ENCODE measurements around the gene SH2D2A.

The SH2D2A gene

DNA sequence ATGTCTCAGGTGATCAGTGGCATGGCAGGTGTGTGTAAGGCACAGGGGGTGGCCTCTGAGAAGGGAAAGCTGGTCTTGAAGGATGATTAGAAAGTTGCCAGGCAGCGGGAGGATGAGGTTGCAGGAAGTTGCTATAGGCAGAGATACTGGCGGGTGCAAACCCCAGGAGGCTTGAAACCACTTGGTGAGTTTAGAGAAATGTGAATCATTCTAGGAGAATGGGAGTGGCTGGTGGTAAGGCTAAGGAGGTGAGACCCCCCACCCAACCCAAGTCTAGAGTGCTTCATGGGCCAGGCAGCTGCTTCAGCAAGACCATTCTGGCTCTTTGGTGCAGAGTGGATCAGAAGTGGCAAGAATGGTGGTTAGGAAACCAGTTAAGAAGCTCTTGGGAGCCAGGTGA is 9.0 kb downstream of the SH2D2A start:
- H3K27me3 Mint-ChIP-seq, result peaks cover 33% of the 10 kb centered on the region
- H3K4me1 Mint-ChIP-seq (ENCODE audit: low read depth), result peaks cover 71% of the 10 kb centered on the region
- intact Hi-C loops (cut with micrococcal nuclease), result no loop called here
- H3K36me3 Mint-ChIP-seq (ENCODE audit: low read depth), result no peaks in the 10 kb centered on the region
- peak overlapping the region; percentile 62 for H3K27ac Mint-ChIP-seq
- H3K9me3 Mint-ChIP-seq, result no peaks in the 10 kb centered on the region
- no peak overlapping the region for H3K4me3 Mint-ChIP-seq

DNA sequence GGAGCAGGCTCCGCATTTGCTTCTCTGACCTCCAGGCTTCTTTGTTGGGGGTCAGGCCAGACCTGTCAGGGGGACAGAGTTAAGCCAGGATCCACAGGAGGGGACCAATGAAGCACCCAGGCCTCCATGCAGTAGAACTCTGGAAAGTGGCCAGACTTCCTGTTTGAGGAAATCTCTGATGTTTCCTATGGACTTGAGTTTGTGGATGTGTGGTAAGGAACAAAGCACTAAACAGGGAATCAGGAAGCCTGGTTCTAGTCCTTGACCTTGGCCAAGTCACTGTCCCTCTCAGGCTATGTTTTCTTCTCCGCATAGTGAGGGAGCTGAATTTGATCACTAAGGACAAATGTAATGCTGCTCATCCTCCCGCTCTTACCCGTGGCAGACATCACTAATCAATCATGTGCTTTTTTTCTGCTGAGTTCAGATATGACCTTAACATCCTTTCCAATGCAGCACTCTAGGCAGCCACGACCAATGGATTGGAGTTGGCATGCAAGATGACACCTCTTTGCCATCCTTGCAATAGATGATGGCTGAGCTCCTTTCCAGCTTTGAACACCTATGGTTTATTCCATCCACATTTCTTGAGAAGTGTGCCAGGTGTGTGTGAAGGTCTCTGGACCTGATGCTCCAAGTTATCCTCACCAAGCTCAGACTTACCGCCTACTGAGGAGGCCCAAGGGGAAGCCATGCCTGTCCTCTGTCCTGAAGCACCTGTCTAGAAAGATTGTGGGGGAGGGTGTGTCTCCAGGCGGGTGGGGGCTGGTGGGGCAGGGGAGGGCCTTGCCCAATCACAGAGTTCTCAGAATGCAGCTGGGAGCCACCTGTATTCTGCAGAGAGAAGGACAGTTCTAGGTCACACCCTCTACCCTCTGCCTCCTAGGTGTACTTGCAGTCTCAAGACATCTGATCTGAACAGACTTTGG is 9.9 kb downstream of the SH2D2A start:
- Mint-ChIP-seq H3K4me1 (ENCODE audit: low read depth) (peaks cover 65% of the 10 kb centered on the region), H3K36me3 (ENCODE audit: low read depth) (peaks cover 8% of the 10 kb centered on the region), H3K27ac (peak overlapping the region; percentile 92), H3K9me3 (no peaks in the 10 kb centered on the region), H3K4me3 (no peak overlapping the region), H3K27me3 (peaks cover 25% of the 10 kb centered on the region)
- intact Hi-C loops (cut with micrococcal nuclease), result no loop called here

GRCh38 chr1:156805766-156806511 is 10.7 kb downstream of the SH2D2A start:
- Mint-ChIP-seq H3K36me3 (ENCODE audit: low read depth) (peaks cover 16% of the 10 kb centered on the region), H3K4me3 (no peak overlapping the region), H3K27me3 (peaks cover 16% of the 10 kb centered on the region), H3K9me3 (no peaks in the 10 kb centered on the region), H3K27ac (peak overlapping the region; percentile 92), H3K4me1 (ENCODE audit: low read depth) (peaks cover 63% of the 10 kb centered on the region)
- intact Hi-C loops (cut with micrococcal nuclease), result loop anchor here (2.0 kb wide), 1 partner anchor 53 kb away; the partner anchor contains the start of gene INSRR

DNA sequence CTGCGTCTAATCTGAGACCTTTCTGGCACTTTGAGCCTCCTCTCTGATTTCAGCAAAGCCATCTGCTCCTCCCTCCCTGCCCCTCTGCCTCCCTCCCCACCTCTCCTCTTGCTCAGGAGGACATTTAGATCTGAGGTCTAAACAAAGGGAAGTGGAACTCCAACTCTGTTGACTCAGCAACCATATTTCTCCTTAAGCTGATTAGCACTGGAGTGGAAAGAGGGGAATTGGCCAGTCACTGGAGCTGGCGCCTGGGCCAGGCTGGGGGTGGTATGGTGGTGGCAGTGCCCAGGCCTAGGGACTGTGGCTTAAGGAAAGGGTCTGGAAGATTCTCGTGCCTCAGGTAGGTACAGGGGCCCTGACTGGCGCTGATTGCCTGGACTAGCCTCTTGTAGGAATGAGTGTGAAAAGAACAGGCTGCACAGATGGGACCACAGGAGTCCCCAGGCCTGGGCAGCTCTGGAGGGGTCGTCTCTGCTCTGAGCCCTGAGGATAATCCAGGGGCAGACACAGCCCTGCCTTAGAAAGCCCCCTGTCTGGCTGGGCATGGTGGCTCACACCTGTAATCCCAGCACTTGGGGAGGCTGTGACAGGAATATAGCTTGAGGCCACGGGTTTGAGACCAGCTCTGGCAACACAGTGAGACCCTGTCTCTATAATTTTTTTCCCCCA is 11.9 kb downstream of the SH2D2A start:
- H3K4me3 Mint-ChIP-seq, result peak overlapping the region; percentile 42
- H3K27ac Mint-ChIP-seq, result peak overlapping the region; percentile 92
- intact Hi-C loops (cut with micrococcal nuclease), result loop anchor here (2.0 kb wide), 1 partner anchor 54 kb away; the partner anchor contains the start of gene INSRR
- peaks cover 15% of the 10 kb centered on the region for H3K27me3 Mint-ChIP-seq
- no peaks in the 10 kb centered on the region for H3K9me3 Mint-ChIP-seq
- peaks cover 29% of the 10 kb centered on the region for H3K36me3 Mint-ChIP-seq (ENCODE audit: low read depth)
- H3K4me1 Mint-ChIP-seq (ENCODE audit: low read depth), result peaks cover 61% of the 10 kb centered on the region

DNA sequence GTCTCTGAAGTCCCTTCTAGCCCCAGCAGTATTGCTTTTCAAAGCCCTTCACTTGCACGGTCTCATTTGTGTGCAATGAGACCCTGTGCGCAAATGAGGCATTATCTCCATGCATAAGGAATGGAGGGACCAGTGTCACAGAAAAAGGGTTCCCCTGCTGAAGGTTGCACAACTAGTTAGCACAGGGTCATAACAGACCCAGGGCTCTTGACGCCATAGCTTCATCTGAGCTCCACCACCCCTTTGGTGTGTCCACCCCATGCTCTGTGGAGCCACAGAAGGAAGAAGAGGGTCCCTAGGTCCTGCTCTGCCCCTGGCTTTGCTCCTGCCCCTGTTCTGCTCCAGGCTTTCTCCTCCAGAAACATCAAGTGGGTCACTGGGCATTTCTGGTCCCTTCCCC is 12.6 kb downstream of the SH2D2A start:
- Mint-ChIP-seq H3K36me3 (ENCODE audit: low read depth) (peaks cover 33% of the 10 kb centered on the region), H3K9me3 (no peaks in the 10 kb centered on the region), H3K4me3 (no peak overlapping the region), H3K27ac (peak overlapping the region; percentile 92), H3K4me1 (ENCODE audit: low read depth) (peaks cover 58% of the 10 kb centered on the region), H3K27me3 (peaks cover 13% of the 10 kb centered on the region)
- intact Hi-C loops (cut with micrococcal nuclease), result loop anchor here (2.0 kb wide), 1 partner anchor 55 kb away; the partner anchor contains the start of gene INSRR

DNA sequence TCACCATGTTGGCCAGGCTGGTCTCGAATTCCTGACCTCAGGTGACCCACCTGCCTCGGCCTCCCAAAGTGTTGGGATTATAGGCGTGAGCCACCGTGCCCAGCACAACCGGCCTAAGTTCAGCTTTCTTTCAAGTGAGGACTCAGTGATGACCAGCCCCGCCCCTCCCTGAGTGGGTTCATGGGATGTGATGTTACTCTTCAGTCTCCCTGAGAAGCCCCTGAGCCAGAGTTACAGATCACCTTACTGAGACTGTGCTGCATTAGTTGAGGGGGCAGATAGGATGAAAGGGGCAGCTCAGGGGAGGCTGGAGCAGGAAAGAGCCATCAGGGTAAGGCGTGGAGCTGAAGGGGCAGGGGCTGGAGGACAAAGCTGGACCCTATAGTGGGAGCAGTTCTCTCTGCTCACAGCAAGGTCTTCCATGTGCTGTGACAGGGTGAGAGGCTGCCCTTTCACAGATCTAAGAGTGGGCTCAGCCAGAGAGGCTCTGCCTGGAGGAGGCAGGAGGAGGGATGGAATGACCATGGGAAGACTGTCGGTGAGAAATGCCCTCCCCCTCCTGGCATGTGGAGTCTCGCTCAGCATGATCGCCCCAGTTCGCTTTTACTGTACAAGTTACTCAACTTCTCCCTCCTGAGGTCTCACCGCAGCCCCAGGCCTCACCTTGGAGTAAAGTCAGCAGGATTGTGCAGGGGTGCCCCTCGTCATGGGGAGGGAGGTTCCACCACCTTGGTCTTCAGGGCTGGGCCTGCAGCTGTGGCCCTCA is 13.4 kb downstream of the SH2D2A start:
- Mint-ChIP-seq H3K27me3 (peaks cover 8% of the 10 kb centered on the region), H3K4me3 (no peak overlapping the region), H3K36me3 (ENCODE audit: low read depth) (peaks cover 39% of the 10 kb centered on the region), H3K27ac (peak overlapping the region; percentile 92), H3K9me3 (no peaks in the 10 kb centered on the region), H3K4me1 (ENCODE audit: low read depth) (peaks cover 58% of the 10 kb centered on the region)
- intact Hi-C loops (cut with micrococcal nuclease), result no loop called here

DNA sequence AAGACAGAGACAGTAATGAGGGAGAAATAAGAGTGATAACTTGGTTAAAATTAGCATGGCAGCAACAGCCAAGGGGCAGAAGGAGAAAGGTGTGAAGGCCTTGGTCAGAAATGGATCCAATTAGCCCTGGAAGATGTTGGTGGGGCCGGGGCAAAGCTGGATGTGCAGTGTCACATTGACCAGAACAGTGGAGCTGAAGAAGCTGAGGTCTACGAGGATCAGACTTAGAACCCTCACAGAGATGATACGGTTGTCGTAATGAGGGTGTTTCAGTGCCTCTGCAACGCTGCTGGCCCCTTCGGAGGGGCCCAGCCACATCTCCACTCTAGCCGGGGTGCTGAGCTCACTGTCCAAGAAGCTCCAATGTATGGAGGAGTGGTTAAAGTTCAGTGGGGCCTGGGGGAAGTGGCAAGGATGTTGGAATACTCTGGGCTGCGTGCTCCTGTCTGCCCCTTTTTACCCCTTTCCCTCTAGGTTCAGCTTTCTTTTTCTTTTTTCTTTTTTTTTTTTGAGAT is 14.2 kb downstream of the SH2D2A start:
- no peaks in the 10 kb centered on the region for H3K9me3 Mint-ChIP-seq
- peaks cover 47% of the 10 kb centered on the region for H3K36me3 Mint-ChIP-seq (ENCODE audit: low read depth)
- no peak overlapping the region for H3K4me3 Mint-ChIP-seq
- intact Hi-C loops (cut with micrococcal nuclease), result no loop called here
- peak overlapping the region; percentile 92 for H3K27ac Mint-ChIP-seq
- H3K4me1 Mint-ChIP-seq (ENCODE audit: low read depth), result peaks cover 51% of the 10 kb centered on the region
- peaks cover 2% of the 10 kb centered on the region for H3K27me3 Mint-ChIP-seq

DNA sequence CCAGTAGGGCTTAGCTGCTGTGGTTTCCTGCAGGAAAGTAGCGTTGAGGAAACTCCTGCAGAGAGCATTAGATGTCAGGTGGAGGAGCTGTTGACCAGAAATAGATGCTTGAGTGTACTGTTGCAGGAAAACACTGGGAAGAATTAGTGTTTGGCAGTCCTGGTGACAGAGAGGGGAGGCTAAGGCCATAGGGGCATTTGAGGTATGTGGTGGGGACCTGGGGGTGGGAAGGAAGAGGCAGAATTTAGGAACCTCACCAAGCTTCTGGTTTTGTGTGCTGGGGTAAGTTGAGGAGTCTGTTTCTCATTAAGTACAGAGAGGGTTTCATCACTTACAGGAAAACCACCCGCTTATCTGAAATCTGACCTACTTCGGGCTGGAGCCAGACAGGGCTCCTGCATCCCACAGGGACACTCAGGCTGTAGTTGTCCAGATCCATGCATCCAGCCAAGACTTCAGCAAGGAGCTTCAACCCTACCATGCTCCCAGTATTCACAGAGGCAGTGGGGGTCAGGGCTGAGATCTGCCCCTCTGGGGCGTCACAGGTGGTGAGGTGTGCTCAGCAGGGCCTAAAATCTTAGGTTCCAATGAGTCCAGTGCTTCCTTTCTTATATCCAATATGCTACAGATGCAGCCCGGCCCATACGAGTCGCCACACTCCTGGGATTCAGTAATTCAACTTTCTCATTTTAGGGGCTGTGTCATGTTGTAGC is 15.1 kb downstream of the SH2D2A start:
- Mint-ChIP-seq H3K27ac (peak overlapping the region; percentile 4), H3K36me3 (ENCODE audit: low read depth) (peaks cover 56% of the 10 kb centered on the region), H3K4me3 (no peak overlapping the region), H3K9me3 (no peaks in the 10 kb centered on the region), H3K4me1 (ENCODE audit: low read depth) (peaks cover 45% of the 10 kb centered on the region), H3K27me3 (no peaks in the 10 kb centered on the region)
- intact Hi-C loops (cut with micrococcal nuclease), result no loop called here

DNA sequence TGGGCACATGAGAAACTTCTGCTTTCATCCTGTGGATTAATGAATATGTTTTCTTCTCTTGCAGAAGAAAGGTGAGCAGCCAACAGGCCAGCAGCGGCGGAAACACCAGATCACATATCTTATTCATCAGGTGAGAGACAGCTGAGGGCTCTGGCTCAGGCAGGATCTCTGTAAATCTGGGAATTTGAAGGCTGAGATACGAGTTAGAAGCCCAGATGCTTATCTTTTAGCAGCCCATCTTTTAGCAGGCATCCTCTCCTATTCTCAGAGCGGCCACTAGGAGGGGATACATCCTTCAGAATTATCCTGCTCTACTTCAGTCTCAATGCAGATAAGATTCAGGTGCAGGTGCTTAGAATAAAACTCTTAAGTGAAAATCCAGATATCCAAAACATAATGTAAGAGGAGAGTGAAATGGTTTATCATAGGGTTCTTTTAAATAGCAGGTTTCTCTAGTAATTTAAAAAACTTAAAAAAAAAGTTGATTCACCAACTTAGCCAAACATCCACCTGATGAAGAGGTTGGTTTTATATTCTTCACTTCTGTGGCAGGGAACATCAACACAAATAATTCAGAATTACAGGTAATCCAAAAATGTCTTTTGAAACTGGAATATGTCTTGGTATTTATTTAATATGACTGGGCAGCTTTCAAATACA is 19.3 kb downstream of the SH2D2A start:
- peaks cover 96% of the 10 kb centered on the region for H3K36me3 Mint-ChIP-seq (ENCODE audit: low read depth)
- intact Hi-C loops (cut with micrococcal nuclease), result loop anchor here (1.0 to 5.0 kb wide), 3 partner anchors 63 to 130 kb away; partner anchors contain the start of gene NTRK1
- no peak overlapping the region for H3K27ac Mint-ChIP-seq
- peaks cover 14% of the 10 kb centered on the region for H3K4me1 Mint-ChIP-seq (ENCODE audit: low read depth)
- no peaks in the 10 kb centered on the region for H3K9me3 Mint-ChIP-seq
- no peak overlapping the region for H3K4me3 Mint-ChIP-seq
- no peaks in the 10 kb centered on the region for H3K27me3 Mint-ChIP-seq

- peaks cover 13% of the 10 kb centered on the region for H3K4me1 Mint-ChIP-seq (ENCODE audit: low read depth)
- no peak overlapping the region for H3K27ac Mint-ChIP-seq
- intact Hi-C loops (cut with micrococcal nuclease), result loop anchor here (1.0 to 5.0 kb wide), 3 partner anchors 64 to 131 kb away; partner anchors contain the start of gene NTRK1
- no peaks in the 10 kb centered on the region for H3K9me3 Mint-ChIP-seq
- H3K27me3 Mint-ChIP-seq, result no peaks in the 10 kb centered on the region
- H3K4me3 Mint-ChIP-seq, result no peak overlapping the region
- H3K36me3 Mint-ChIP-seq (ENCODE audit: low read depth), result peaks cover 96% of the 10 kb centered on the region
Observed at GRCh38 chr1:156796340-156797097, 20.1 kb downstream of the SH2D2A start.

- intact Hi-C loops (cut with micrococcal nuclease), result loop anchor here (2.0 to 5.0 kb wide), 2 partner anchors 65 to 132 kb away; partner anchors contain the start of gene NTRK1
- no peak overlapping the region for H3K4me3 Mint-ChIP-seq
- no peak overlapping the region for H3K27ac Mint-ChIP-seq
- peaks cover 8% of the 10 kb centered on the region for H3K4me1 Mint-ChIP-seq (ENCODE audit: low read depth)
- H3K9me3 Mint-ChIP-seq, result no peaks in the 10 kb centered on the region
- no peaks in the 10 kb centered on the region for H3K27me3 Mint-ChIP-seq
- peaks cover 96% of the 10 kb centered on the region for H3K36me3 Mint-ChIP-seq (ENCODE audit: low read depth)
Observed at GRCh38 chr1:156795787-156796186, 20.9 kb downstream of the SH2D2A start.
